C4-2B (cell line): ENCODE data around the gene TLE3.

ENCODE experiments used
- H3K27ac ChIP-seq: fragments of 450-650 bp; 2 replicates; pipeline ENCODE4 v1.5.1; 2017
- CTCF ChIP-seq: fragments of 450-650 bp; conservative IDR thresholded peaks from 2 replicates; pipeline ENCODE4 v1.5.1; 2017; ENCODE audit warnings: mild to moderate bottlenecking
- ZFX ChIP-seq: fragments of 450-650 bp; IDR thresholded peaks from 2 replicates; pipeline ENCODE4 v1.6.1; 2017

The TLE3 gene

GRCh38 chr15:70097321-70098152 lies at the start of gene TLE3:
TLE3 (minus strand) TSS chr15:70097917; CDS start chr15:70096798, 1,119 bp downstream.
- TF ChIP-seq ZFX (0 out of 2 replicates have a peak, but pooled peaks have one; percentile 26), CTCF (peak; percentile 62)
- peak within 1 kb of the TSS; percentile 97 for H3K27ac ChIP-seq

- no peak for TF ChIP-seq CTCF
- no peak overlapping the region for H3K27ac ChIP-seq
These were observed 49.6 kb upstream of the TLE3 start for GRCh38 chr15:70147178-70147760.

GRCh38 chr15:70146771-70147170 lies 49.1 kb upstream of the TLE3 start:
- TF ChIP-seq ZFX, result no peak
- no peak for TF ChIP-seq CTCF
- no peak overlapping the region for H3K27ac ChIP-seq

GRCh38 chr15:70146162-70146561 lies 48.4 kb upstream of the TLE3 start:
- H3K27ac ChIP-seq, result no peak overlapping the region
- TF ChIP-seq CTCF (no peak), ZFX (no peak)

- no peak overlapping the region for H3K27ac ChIP-seq
- TF ChIP-seq ZFX (no peak), CTCF (no peak)
These were observed 47.5 kb upstream of the TLE3 start for GRCh38 chr15:70145261-70145660.

- no peak overlapping the region for H3K27ac ChIP-seq
- TF ChIP-seq CTCF (no peak), ZFX (no peak)
These were observed 44.8 kb upstream of the TLE3 start for GRCh38 chr15:70142322-70143191.

- H3K27ac ChIP-seq, result no peak overlapping the region
- no peak for TF ChIP-seq ZFX
- no peak for TF ChIP-seq CTCF
These were observed 44.3 kb upstream of the TLE3 start for GRCh38 chr15:70142072-70142321.
